CD4-positive, alpha-beta T cell treated with Interleukin-6 for 4 hours (primary cell): ENCODE measurements around the gene UMAD1.
"Not testable (repeated sequence)": the region's sequence is repeated elsewhere in the genome, so short reads cannot be mapped to it uniquely, and the experiment has no call there.

Experiments
- DNase-seq: peaks from one replicate; pipeline ENCODE4 v3.0.0-alpha.2; 2020; ENCODE audit warnings: mixed read lengths

The UMAD1 gene

GRCh38 chr7:7653593-7654187 is 13.1 kb downstream of the UMAD1 start:
- peak; percentile 37 for DNase-seq

GRCh38 chr7:7654964-7655715 is 14.6 kb downstream of the UMAD1 start:
- no peak for DNase-seq

- DNase-seq, result not testable (repeated sequence)
Observed at GRCh38 chr7:7656459-7656858, 15.9 kb downstream of the UMAD1 start.

GRCh38 chr7:7662527-7662926 is 22.0 kb downstream of the UMAD1 start:
- DNase-seq, result no peak

GRCh38 chr7:7664291-7664690 is 23.7 kb downstream of the UMAD1 start:
- no peak for DNase-seq

GRCh38 chr7:7665031-7665430 is 24.5 kb downstream of the UMAD1 start:
- DNase-seq, result no peak

GRCh38 chr7:7667187-7667586 is 26.6 kb downstream of the UMAD1 start:
- DNase-seq, result no peak

GRCh38 chr7:7668706-7669105 is 28.2 kb downstream of the UMAD1 start:
- DNase-seq, result no peak

GRCh38 chr7:7670490-7670889 is 29.9 kb downstream of the UMAD1 start:
- DNase-seq, result no peak

GRCh38 chr7:7671361-7671760 is 30.8 kb downstream of the UMAD1 start:
- no peak for DNase-seq

- no peak for DNase-seq
Observed at GRCh38 chr7:7672545-7673239, 32.1 kb downstream of the UMAD1 start.

- DNase-seq, result no peak
Observed at GRCh38 chr7:7673240-7673550, 32.6 kb downstream of the UMAD1 start.

GRCh38 chr7:7675686-7676085 is 35.1 kb downstream of the UMAD1 start:
- no peak for DNase-seq

GRCh38 chr7:7679640-7680039 is 39.1 kb downstream of the UMAD1 start:
- not testable (repeated sequence) for DNase-seq

GRCh38 chr7:7681191-7681935 is 40.8 kb downstream of the UMAD1 start:
- peak; percentile 60 for DNase-seq

- DNase-seq, result no peak
Observed at GRCh38 chr7:7681936-7682329, 41.4 kb downstream of the UMAD1 start.

- DNase-seq, result no peak
Observed at GRCh38 chr7:7682861-7683260, 42.3 kb downstream of the UMAD1 start.

- DNase-seq, result no peak
Observed at GRCh38 chr7:7686811-7687508, 46.4 kb downstream of the UMAD1 start.

- no peak for DNase-seq
Observed at GRCh38 chr7:7687800-7688199, 47.2 kb downstream of the UMAD1 start.

- no peak for DNase-seq
Observed at GRCh38 chr7:7688310-7688709, 47.8 kb downstream of the UMAD1 start.

GRCh38 chr7:7688956-7689355 is 48.4 kb downstream of the UMAD1 start:
- no peak for DNase-seq

GRCh38 chr7:7693881-7694280 is 53.3 kb downstream of the UMAD1 start:
- no peak for DNase-seq

GRCh38 chr7:7694542-7694941 is 54.0 kb downstream of the UMAD1 start:
- no peak for DNase-seq
